AG09319 (cell line): ENCODE results near the gene FAM228A.

Source experiments
- DNase-seq: peaks from one replicate; pipeline ENCODE4 v3.0.0-alpha.2; 2010; ENCODE audit warnings: low read depth; ENCODE audit errors: extremely low read depth
- CTCF ChIP-seq: IDR thresholded peaks from 2 replicates; pipeline ENCODE4 v1.5.1; 2011; ENCODE audit warnings: low read depth, mild to moderate bottlenecking, inconsistent platforms, low read length, moderate library complexity

The FAM228A gene

GRCh38 chr2:24175631-24176187 lies 856 bp downstream of the FAM228A start:
- peak; percentile 21 for TF ChIP-seq CTCF
- no peak for DNase-seq

GRCh38 chr2:24176326-24176725 lies 1.5 kb downstream of the FAM228A start:
- no peak for TF ChIP-seq CTCF
- no peak for DNase-seq

- TF ChIP-seq CTCF, result no peak
- no peak for DNase-seq
Measured at GRCh38 chr2:24179683-24180082, 4.8 kb downstream of the FAM228A start.

GRCh38 chr2:24181849-24182248 lies 7.0 kb downstream of the FAM228A start:
- no peak for TF ChIP-seq CTCF
- DNase-seq, result no peak

- no peak for DNase-seq
- TF ChIP-seq CTCF, result no peak
Measured at GRCh38 chr2:24182507-24182906, 7.7 kb downstream of the FAM228A start.

- TF ChIP-seq CTCF, result no peak
- DNase-seq, result no peak
Measured at GRCh38 chr2:24183366-24184069, 8.7 kb downstream of the FAM228A start.

- no peak for TF ChIP-seq CTCF
Measured at GRCh38 chr2:24189551-24189950, 14.7 kb downstream of the FAM228A start.

More at GRCh38 chr2:24189551-24189950, 14.7 kb downstream of the FAM228A start:
- no peak for DNase-seq
